ENCODE results near the gene PSMB8. TPM values are rescaled to one million over a fixed set of nuclear protein-coding genes. Genes with fewer than 3 reads are reported as not detected.

Gene PSMB8
- total RNA-seq: 10 to 100 TPM in 3 of 4 donors, 1 to 10 TPM in 1; 9.4 to 95.2 (median 72.6) TPM

GRCh38 chr6:32843979-32844838 lies at the start of gene PSMB8:
TSS of gene PSMB8 (minus strand) at chr6:32844047. CDS start at chr6:32843996, 51 bp downstream.
- H3K27me3 ChIP-seq: no peaks in the 10 kb centered on the region
- 1% methylated on average over 39 of the region's 40 CpGs; no CpG with 5 or more reads in 1 of the 2 donors for WGBS, 2 donors (ENCODE audit: low coverage in 1 of 2)
- in situ Hi-C loops (cut with MboI; ENCODE audit: low pct_ligation_motif_present in 1 of 4, low pct_unique_long_range_greater_than_20kb in 1 of 4, low sequenced_read_pairs in 3 of 4): no loop called here
- peak; percentile 99 for DNase-seq
- peak within 1 kb of the TSS; percentile 62 to 98 (median 84) for H3K4me3 ChIP-seq
- peak; percentile 97 for TF ChIP-seq POLR2A (IDR thresholded peaks at IDR 0.05)
- peak; percentile 94 to 98 (median 98) for TF ChIP-seq POLR2AphosphoS5 (IDR thresholded peaks at IDR 0.05)
- no peak for TF ChIP-seq EP300 (IDR thresholded peaks at IDR 0.05; ENCODE audit: low read depth)
- H3K27ac ChIP-seq: peak within 1 kb of the TSS; percentile 90 to 98 (median 98)
- H3K4me1 ChIP-seq: peaks cover 0 to 52% (median 20%) of the 10 kb centered on the region in 4 donors
- H3K36me3 ChIP-seq: peaks cover 0 to 41% (median 12%) of the 10 kb centered on the region in 4 donors
- H3K9me3 ChIP-seq: no peaks in the 10 kb centered on the region
- intact Hi-C loops (cut with DNase I; ENCODE audit: low total_unique reads): loop anchor here (5.0 kb wide), 1 partner anchor 1393 kb away; the partner anchor contains the start of gene HMGA1

GRCh38 chr6:32890831-32891230 lies 47.0 kb upstream of the PSMB8 start:
- TF ChIP-seq CTCF (IDR thresholded peaks at IDR 0.05): no peak
- TF ChIP-seq EP300 (IDR thresholded peaks at IDR 0.05; ENCODE audit: low read depth): no peak
- no peak for TF ChIP-seq POLR2AphosphoS5 (IDR thresholded peaks at IDR 0.05)
- TF ChIP-seq POLR2A (IDR thresholded peaks at IDR 0.05): no peak
- intact Hi-C loops (cut with DNase I; ENCODE audit: low total_unique reads): no loop called here
- H3K36me3 ChIP-seq: no peaks in the 10 kb centered on the region
- DNase-seq: no peak
- peaks cover 7 to 37% (median 19%) of the 10 kb centered on the region in 4 donors for H3K4me1 ChIP-seq
- 35 to 71% methylated on average over 1 of the region's 1 CpG for WGBS, 2 donors (ENCODE audit: low coverage in 1 of 2)
- H3K9me3 ChIP-seq: no peaks in the 10 kb centered on the region
- no peak overlapping the region for H3K4me3 ChIP-seq
- in situ Hi-C loops (cut with MboI; ENCODE audit: low pct_ligation_motif_present in 1 of 4, low pct_unique_long_range_greater_than_20kb in 1 of 4, low sequenced_read_pairs in 3 of 4): loop anchor here in 1 of 4 donors (25.0 kb wide), 1 partner anchor 96 kb away; no protein-coding TSS in a partner anchor
- H3K27me3 ChIP-seq: no peaks in the 10 kb centered on the region
- no peak overlapping the region for H3K27ac ChIP-seq

- Histone ChIP-seq H3K9me3 (no peaks in the 10 kb centered on the region), H3K4me1 (peaks cover 4 to 29% (median 12%) of the 10 kb centered on the region in 4 donors), H3K4me3 (no peak overlapping the region), H3K27me3 (no peaks in the 10 kb centered on the region), H3K27ac (no peak overlapping the region), H3K36me3 (no peaks in the 10 kb centered on the region)
- no peak for DNase-seq
- TF ChIP-seq CTCF (IDR thresholded peaks at IDR 0.05) (no peak), POLR2A (IDR thresholded peaks at IDR 0.05) (no peak), EP300 (IDR thresholded peaks at IDR 0.05; ENCODE audit: low read depth) (no peak), POLR2AphosphoS5 (IDR thresholded peaks at IDR 0.05) (no peak)
- 28 to 40% methylated on average over 1 of the region's 1 CpG for WGBS, 2 donors (ENCODE audit: low coverage in 1 of 2)
- intact Hi-C loops (cut with DNase I; ENCODE audit: low total_unique reads) (no loop called here), in situ Hi-C loops (cut with MboI; ENCODE audit: low pct_ligation_motif_present in 1 of 4, low pct_unique_long_range_greater_than_20kb in 1 of 4, low sequenced_read_pairs in 3 of 4) (loop anchor here (5.0 to 25.0 kb wide), 5 partner anchors 53 to 98 kb away; partner anchors contain the start of gene HLA-DMB (in 1 of the 4))
Measured at GRCh38 chr6:32889533-32889932, 45.7 kb upstream of the PSMB8 start.

GRCh38 chr6:32888576-32888975 lies 44.7 kb upstream of the PSMB8 start:
- Histone ChIP-seq H3K4me1 (peaks cover 4 to 25% (median 10%) of the 10 kb centered on the region in 4 donors), H3K36me3 (no peaks in the 10 kb centered on the region), H3K9me3 (no peaks in the 10 kb centered on the region), H3K27ac (no peak overlapping the region), H3K27me3 (no peaks in the 10 kb centered on the region), H3K4me3 (no peak overlapping the region)
- WGBS, 2 donors (ENCODE audit: low coverage in 1 of 2): 62 to 75% methylated on average over 2 of the region's 2 CpGs
- DNase-seq: no peak
- in situ Hi-C loops (cut with MboI; ENCODE audit: low pct_ligation_motif_present in 1 of 4, low pct_unique_long_range_greater_than_20kb in 1 of 4, low sequenced_read_pairs in 3 of 4): loop anchor here (5.0 to 25.0 kb wide), 5 partner anchors 54 to 99 kb away; partner anchors contain the start of gene HLA-DMB (in 1 of the 4)
- TF ChIP-seq POLR2A (IDR thresholded peaks at IDR 0.05): no peak
- no peak for TF ChIP-seq EP300 (IDR thresholded peaks at IDR 0.05; ENCODE audit: low read depth)
- TF ChIP-seq POLR2AphosphoS5 (IDR thresholded peaks at IDR 0.05): no peak
- no peak for TF ChIP-seq CTCF (IDR thresholded peaks at IDR 0.05)
- intact Hi-C loops (cut with DNase I; ENCODE audit: low total_unique reads): no loop called here
